Measurements from ENCODE around the gene OR7A17.

Gene OR7A17

GRCh38 chr19:14837391-14837790, 48.5 kb downstream of the OR7A17 start:
- TF ChIP-seq POLR2A (IDR thresholded peaks at IDR 0.05; ENCODE audit: low read length) (no peak), GATA1 (IDR thresholded peaks at IDR 0.05; ENCODE audit: low read depth, low read length) (no peak)
- DNase-seq = no peak

DNA sequence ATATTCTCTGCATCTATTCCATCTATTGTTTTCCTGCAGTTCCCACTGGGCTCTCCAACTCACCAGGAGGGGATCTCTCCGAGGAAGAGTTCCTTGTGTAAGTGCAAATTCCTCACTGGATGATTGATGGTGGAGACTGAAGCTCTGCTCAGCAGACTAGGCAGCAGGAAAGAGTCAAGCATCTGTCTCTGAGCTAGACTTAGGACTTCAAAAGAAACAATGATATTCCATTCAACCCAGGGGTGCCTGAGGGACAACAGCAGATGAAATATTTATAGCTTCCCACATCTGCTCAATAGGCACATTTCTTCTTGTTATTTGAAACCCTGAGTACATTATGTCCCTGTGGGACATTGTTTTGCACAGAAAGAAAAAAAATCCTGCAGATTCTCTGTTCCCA, 50.9 kb downstream of the OR7A17 start, which contains the start of the genes OR7A5 and OR7C1:
Gene OR7A5, minus strand, starts transcription at position 175 of the 400 bp plus-strand sequence. CDS start 6,944 bp downstream, outside the sequence.
Gene OR7C1, minus strand, starts transcription at position 175 of the 400 bp plus-strand sequence. CDS start 35,049 bp downstream, outside the sequence.
- TF ChIP-seq GATA1 (IDR thresholded peaks at IDR 0.05; ENCODE audit: low read depth, low read length) = no peak
- TF ChIP-seq POLR2A (IDR thresholded peaks at IDR 0.05; ENCODE audit: low read length) = no peak
- no peak for DNase-seq

GRCh38 chr19:14830702-14831101, 55.2 kb downstream of the OR7A17 start:
- TF ChIP-seq GATA1 (IDR thresholded peaks at IDR 0.05; ENCODE audit: low read depth, low read length) (no peak), POLR2A (IDR thresholded peaks at IDR 0.05; ENCODE audit: low read length) (peak; percentile 48)
- DNase-seq = peak; percentile 43 to 83
